ENCODE results near the gene GTPBP1. TPM values are rescaled to one million over a fixed set of nuclear protein-coding genes. Genes with fewer than 3 reads are reported as not detected.
A peak's percentile ranks its signal among the peaks of the same experiment; 100 is the strongest.

The GTPBP1 gene
- total and polyA plus RNA-seq, 2 of the 13 experiments (the other 11 are each of a cell fraction or from before 2014, with no cell fraction given), result 22.3 to 27.0 TPM

- TF ChIP-seq ZNF547 (CRISPR knock-in tag; IDR thresholded peaks at IDR 0.05), result peak; percentile 83; the same call in 1 of the 2 replicates
- TF ChIP-seq, protein P1, sequence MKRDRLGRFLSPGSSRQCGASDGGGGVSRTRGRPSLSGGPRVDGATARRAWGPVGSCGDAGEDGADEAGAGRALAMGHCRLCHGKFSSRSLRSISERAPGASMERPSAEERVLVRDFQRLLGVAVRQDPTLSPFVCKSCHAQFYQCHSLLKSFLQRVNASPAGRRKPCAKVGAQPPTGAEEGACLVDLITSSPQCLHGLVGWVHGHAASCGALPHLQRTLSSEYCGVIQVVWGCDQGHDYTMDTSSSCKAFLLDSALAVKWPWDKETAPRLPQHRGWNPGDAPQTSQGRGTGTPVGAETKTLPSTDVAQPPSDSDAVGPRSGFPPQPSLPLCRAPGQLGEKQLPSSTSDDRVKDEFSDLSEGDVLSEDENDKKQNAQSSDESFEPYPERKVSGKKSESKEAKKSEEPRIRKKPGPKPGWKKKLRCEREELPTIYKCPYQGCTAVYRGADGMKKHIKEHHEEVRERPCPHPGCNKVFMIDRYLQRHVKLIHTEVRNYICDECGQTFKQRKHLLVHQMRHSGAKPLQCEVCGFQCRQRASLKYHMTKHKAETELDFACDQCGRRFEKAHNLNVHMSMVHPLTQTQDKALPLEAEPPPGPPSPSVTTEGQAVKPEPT (CRISPR knock-in tag; IDR thresholded peaks at IDR 0.05; ENCODE audit: low read depth), result no peak; the same call in 1 of the 2 replicates
- TF ChIP-seq CENPX (CRISPR knock-in tag; IDR thresholded peaks at IDR 0.05), result no peak
- TF ChIP-seq ZBTB39 (CRISPR knock-in tag; IDR thresholded peaks at IDR 0.05), result peak; percentile 92
- TF ChIP-seq TSC22D2 (CRISPR knock-in tag; IDR thresholded peaks at IDR 0.05; ENCODE audit: borderline replicate concordance), result 0 out of 2 replicates have a peak, but pooled peaks have one; percentile 79
- peak; percentile 63 for TF ChIP-seq FOXJ3 (CRISPR knock-in tag; IDR thresholded peaks at IDR 0.05; ENCODE audit: borderline replicate concordance)
- peak; percentile 91 for TF ChIP-seq PHF21A (CRISPR knock-in tag; IDR thresholded peaks at IDR 0.05)
- TF ChIP-seq, protein P2, sequence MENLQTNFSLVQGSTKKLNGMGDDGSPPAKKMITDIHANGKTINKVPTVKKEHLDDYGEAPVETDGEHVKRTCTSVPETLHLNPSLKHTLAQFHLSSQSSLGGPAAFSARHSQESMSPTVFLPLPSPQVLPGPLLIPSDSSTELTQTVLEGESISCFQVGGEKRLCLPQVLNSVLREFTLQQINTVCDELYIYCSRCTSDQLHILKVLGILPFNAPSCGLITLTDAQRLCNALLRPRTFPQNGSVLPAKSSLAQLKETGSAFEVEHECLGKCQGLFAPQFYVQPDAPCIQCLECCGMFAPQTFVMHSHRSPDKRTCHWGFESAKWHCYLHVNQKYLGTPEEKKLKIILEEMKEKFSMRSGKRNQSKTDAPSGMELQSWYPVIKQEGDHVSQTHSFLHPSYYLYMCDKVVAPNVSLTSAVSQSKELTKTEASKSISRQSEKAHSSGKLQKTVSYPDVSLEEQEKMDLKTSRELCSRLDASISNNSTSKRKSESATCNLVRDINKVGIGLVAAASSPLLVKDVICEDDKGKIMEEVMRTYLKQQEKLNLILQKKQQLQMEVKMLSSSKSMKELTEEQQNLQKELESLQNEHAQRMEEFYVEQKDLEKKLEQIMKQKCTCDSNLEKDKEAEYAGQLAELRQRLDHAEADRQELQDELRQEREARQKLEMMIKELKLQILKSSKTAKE (CRISPR knock-in tag; IDR thresholded peaks at IDR 0.05; ENCODE audit: borderline replicate concordance), result 0 out of 2 replicates have a peak, but pooled peaks have one; percentile 14
- 0 out of 2 replicates have a peak, but pooled peaks have one; percentile 15 for TF ChIP-seq ARID2 (CRISPR knock-in tag; IDR thresholded peaks at IDR 0.05; ENCODE audit: borderline replicate concordance)
- peak; percentile 83 for TF ChIP-seq TGIF2 (CRISPR knock-in tag; IDR thresholded peaks at IDR 0.05)
- peak; percentile 100 for TF ChIP-seq PHF8 (CRISPR knock-in tag; IDR thresholded peaks at IDR 0.05)
- TF ChIP-seq HDAC1 (CRISPR knock-in tag; IDR thresholded peaks at IDR 0.05), result peak; percentile 100
- peak; percentile 83; the same call in 1 of the 2 replicates for TF ChIP-seq ZNF451 (CRISPR knock-in tag; IDR thresholded peaks at IDR 0.05)
- TF ChIP-seq GATAD1 (CRISPR knock-in tag; IDR thresholded peaks at IDR 0.05), result peak; percentile 100
- 0 out of 2 replicates have a peak, but pooled peaks have one; percentile 51 for TF ChIP-seq ZNF589 (CRISPR knock-in tag; conservative IDR thresholded peaks at IDR 0.05)
- peak; percentile 63 for TF ChIP-seq HNF4A (CRISPR knock-in tag; IDR thresholded peaks at IDR 0.05)
- peak; percentile 51; the same call in 1 of the 2 replicates for TF ChIP-seq ZNF362 (CRISPR knock-in tag; IDR thresholded peaks at IDR 0.05; ENCODE audit: borderline replicate concordance)
- TF ChIP-seq ZIK1 (CRISPR knock-in tag; IDR thresholded peaks at IDR 0.05; ENCODE audit: borderline replicate concordance, low read depth), result peak; percentile 85
- TF ChIP-seq SSRP1 (CRISPR knock-in tag; IDR thresholded peaks at IDR 0.05), result 0 out of 2 replicates have a peak, but pooled peaks have one; percentile 25
- TF ChIP-seq SIN3B (IDR thresholded peaks at IDR 0.05; ENCODE audit: low read length), result peak; percentile 98
- peak; percentile 90 for TF ChIP-seq MED1 (CRISPR knock-in tag; IDR thresholded peaks at IDR 0.05)
These were observed 24.0 kb upstream of the GTPBP1 start, which contains the start of gene TOMM22 (continued) for GRCh38 chr22:38681582-38682335.
